T-helper 1 cell treated with Interleukin-12 subunit alpha and Interleukin-12 subunit beta and Interleukin-4 antibody, amounts not matched to agents 30 ng/mL and 1 ng/mL, for 36 hours (primary cell): Measurements from ENCODE around the gene TM7SF2. TPM values are rescaled to one million over a fixed set of nuclear protein-coding genes. Genes with fewer than 3 reads are reported as not detected.

Source experiments
- intact Hi-C: fragments of 100-400 bp; cut with micrococcal nuclease; formaldehyde crosslinking; loops from one replicate; pipeline ENCODE4 v1.15.1; 2024
- total RNA-seq: library from RNA; stranded (reverse); gene quantifications from 2 replicates; pipeline ENCODE4 v1.2.3, GENCODE V29; 2022

TM7SF2 gene
- total RNA-seq, 1 donor from 2014 or later = 25.4 TPM

- intact Hi-C loops = no loop called here
Measured at GRCh38 chr11:65087827-65088226, 23.8 kb upstream of the TM7SF2 start.

- intact Hi-C loops = no loop called here
Measured at GRCh38 chr11:65089621-65090020, 22.1 kb upstream of the TM7SF2 start.

GRCh38 chr11:65090628-65091027 is 21.0 kb upstream of the TM7SF2 start:
- intact Hi-C loops = no loop called here

- intact Hi-C loops = no loop called here
Measured at GRCh38 chr11:65095427-65095826, 16.2 kb upstream of the TM7SF2 start.

- intact Hi-C loops = loop anchor here (1.0 kb wide), 9 partner anchors 12 to 179 kb away; partner anchors contain the start of genes ATG2A, CDCA5, FAU and MRPL49
Measured at GRCh38 chr11:65095974-65096806, 15.5 kb upstream of the TM7SF2 start, which contains the start of gene VPS51. TSS of gene VPS51 (plus strand) at chr11:65096214. CDS start at chr11:65096251, 37 bp downstream.

- intact Hi-C loops = loop anchor here (1.0 kb wide), 9 partner anchors 13 to 180 kb away; partner anchors contain the start of genes ATG2A, CDCA5, FAU and MRPL49
Measured at GRCh38 chr11:65096926-65097325, 14.7 kb upstream of the TM7SF2 start.

- intact Hi-C loops = no loop called here
Measured at GRCh38 chr11:65100674-65101350, 10.9 kb upstream of the TM7SF2 start.

GRCh38 chr11:65102142-65103095 is 9.3 kb upstream of the TM7SF2 start:
- intact Hi-C loops = no loop called here

GRCh38 chr11:65103476-65103875 is 8.2 kb upstream of the TM7SF2 start:
- intact Hi-C loops = no loop called here

- intact Hi-C loops = no loop called here
Measured at GRCh38 chr11:65104628-65105027, 7.0 kb upstream of the TM7SF2 start.

GRCh38 chr11:65107078-65107477 is 4.6 kb upstream of the TM7SF2 start:
- intact Hi-C loops = no loop called here

GRCh38 chr11:65107751-65108468 is 3.8 kb upstream of the TM7SF2 start:
- intact Hi-C loops = no loop called here

GRCh38 chr11:65108469-65109123 is 3.1 kb upstream of the TM7SF2 start:
- intact Hi-C loops = no loop called here

GRCh38 chr11:65109231-65110198 is 2.2 kb upstream of the TM7SF2 start:
- intact Hi-C loops = loop anchor here (1.0 to 10.0 kb wide), 10 partner anchors 13 to 1155 kb away; partner anchors contain the start of genes CAPN1, CDC42EP2, CDCA5 and DPF2

GRCh38 chr11:65110354-65110861 is 1.3 kb upstream of the TM7SF2 start:
- intact Hi-C loops = loop anchor here (1.0 to 10.0 kb wide), 10 partner anchors 12 to 1154 kb away; partner anchors contain the start of genes CAPN1, CDC42EP2, CDCA5 and DPF2

GRCh38 chr11:65111159-65111743 is 421 bp upstream of the TM7SF2 start:
- intact Hi-C loops = loop anchor here (2.0 to 10.0 kb wide), 3 partner anchors 204 to 1154 kb away; partner anchors contain the start of genes CDC42EP2, DPF2 and RAB1B

GRCh38 chr11:65112546-65113360 is 1.1 kb downstream of the TM7SF2 start:
- intact Hi-C loops = loop anchor here (1.0 to 10.0 kb wide), 3 partner anchors 85 to 1152 kb away; partner anchors contain the start of genes DPF2, RAB1B and SNX15
